Smooth muscle cell (in vitro differentiated cells): ENCODE measurements around the gene TRIM8. TPM values are rescaled to one million over a fixed set of nuclear protein-coding genes. Genes with fewer than 3 reads are reported as not detected.
A peak's percentile ranks its signal among the peaks of the same experiment; 100 is the strongest.

Experiments used
- DNase-seq: peaks from one replicate; lab custom pipeline; 2025; ENCODE audit not compliant: unreplicated experiment; lab: John Stamatoyannopoulos, UW
- H2AFZ ChIP-seq: fragments of 200-600 bp; sonication (generic); 2 replicates; pipeline ENCODE4 v1.6.0; 2016; ENCODE audit warnings: antibody characterized with exemption, low read depth, mild to moderate bottlenecking
- H3F3A ChIP-seq: fragments of 200-600 bp; sonication (generic); 2 replicates; pipeline ENCODE4 v1.6.0; 2017; ENCODE audit warnings: antibody characterized with exemption, low read depth
- H3K27ac ChIP-seq: fragments of 200-600 bp; sonication (generic); 2 replicates; pipeline ENCODE4 v1.5.1; 2016; ENCODE audit warnings: low read depth, mild to moderate bottlenecking
- H3K27me3 ChIP-seq: fragments of 200-600 bp; sonication (generic); 2 replicates; pipeline ENCODE4 v1.6.1; 2016; ENCODE audit warnings: low read depth, mild to moderate bottlenecking
- H3K36me3 ChIP-seq: fragments of 200-600 bp; sonication (generic); 2 replicates; pipeline ENCODE4 v1.5.1; 2016; ENCODE audit warnings: low read depth
- H3K4me1 ChIP-seq: fragments of 200-600 bp; sonication (generic); 2 replicates; pipeline ENCODE4 v1.5.1; 2016; ENCODE audit warnings: low read depth
- H3K4me2 ChIP-seq: fragments of 200-600 bp; sonication (generic); 2 replicates; pipeline ENCODE4 v1.6.0; 2016; ENCODE audit warnings: mild to moderate bottlenecking
- H3K4me3 ChIP-seq: fragments of 200-600 bp; sonication (generic); 2 replicates; pipeline ENCODE4 v1.5.1; 2016; ENCODE audit warnings: mild to moderate bottlenecking
- H3K79me2 ChIP-seq: fragments of 200-600 bp; sonication (generic); 2 replicates; pipeline ENCODE4 v1.6.0; 2016; ENCODE audit warnings: low read depth, mild to moderate bottlenecking
- H3K9ac ChIP-seq: fragments of 200-600 bp; sonication (generic); 2 replicates; pipeline ENCODE4 v1.6.0; 2016; ENCODE audit warnings: low read depth
- H3K9me3 ChIP-seq: fragments of 200-600 bp; sonication (generic); replicated peaks from 2 replicates; pipeline ENCODE4 v1.5.1; 2016; ENCODE audit warnings: low read depth
- H4K20me1 ChIP-seq: fragments of 200-600 bp; sonication (generic); 2 replicates; pipeline ENCODE4 v1.6.0; 2016; ENCODE audit warnings: low read depth
- WGBS: methylation state at CpG from one replicate; pipeline ENCODE4 v1.1.7; 2016; ENCODE audit warnings: low lambda C conversion rate; 5-methylcytosine and 5-hydroxymethylcytosine counted together
- polyA plus RNA-seq: library from polyadenylated mRNA; unstranded; fragments of >200 nt; fragmentation: Nextera tagmentation; extraction: Ambion mirVana; gene quantifications from 2 replicates; pipeline ENCODE4 v1.2.1, GENCODE V29; 2016
- total RNA-seq: library from RNA; depleted of rRNA; stranded (reverse); fragments of >200 nt; gene quantifications from 2 replicates; pipeline ENCODE4 v1.2.3, GENCODE V29; 2014
- TF ChIP-seq, protein P1 (sequence below): fragments of 200-600 bp; sonication (generic); IDR thresholded peaks from 2 replicates; pipeline ENCODE4 v1.5.1; 2017; ENCODE audit warnings: borderline replicate concordance, mild to moderate bottlenecking, antibody characterized with exemption; ENCODE audit not compliant: insufficient read depth, poor library complexity, severe bottlenecking

The TRIM8 gene
- total and polyA plus RNA-seq, 2 experiments from 2014 or later = 78.0 to 78.8 TPM

DNA sequence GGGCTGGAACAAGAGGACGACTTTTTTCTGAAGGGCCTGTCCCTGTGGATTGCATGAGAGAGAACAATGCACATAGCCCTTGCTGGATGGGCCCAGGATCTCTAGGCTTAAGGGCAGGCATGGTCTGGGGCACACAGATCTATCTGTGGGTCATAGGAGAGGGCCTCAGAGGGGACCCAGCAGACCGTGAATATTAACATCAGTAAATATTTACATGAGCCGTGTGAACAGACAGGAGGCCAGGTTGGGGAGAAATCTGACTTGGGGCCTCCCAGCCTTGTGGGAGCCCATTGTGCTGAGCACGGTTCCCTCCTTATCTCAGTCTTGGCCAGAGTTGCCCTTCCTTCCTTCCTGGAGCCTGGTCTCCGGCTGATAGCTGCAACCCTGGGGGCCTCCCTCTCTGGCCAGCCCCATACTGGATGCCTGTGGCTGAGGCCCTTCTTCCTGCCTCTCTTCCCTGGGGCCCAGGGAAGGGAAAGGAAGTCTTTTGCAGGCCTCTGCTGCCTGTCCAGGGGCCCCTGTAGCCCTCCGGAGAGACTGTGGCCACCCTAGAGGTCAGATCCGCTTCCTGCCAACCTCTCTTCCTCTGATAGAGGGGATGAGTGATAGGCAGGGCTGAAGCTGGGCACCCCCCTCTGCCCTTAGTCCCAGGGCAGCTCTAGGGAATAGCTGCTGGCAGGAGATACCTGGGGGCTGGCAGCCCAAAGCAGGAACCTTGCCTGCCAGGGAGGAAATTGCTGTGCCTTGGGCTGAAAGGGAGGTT is 44.5 kb upstream of the TRIM8 start:
- H3K4me2 ChIP-seq = peak overlapping the region; percentile 69
- H3K79me2 ChIP-seq = no peaks in the 10 kb centered on the region
- no peaks in the 10 kb centered on the region for H4K20me1 ChIP-seq
- peak overlapping the region; percentile 97 for H3K27ac ChIP-seq
- no peak overlapping the region for H3K9ac ChIP-seq
- H3K4me3 ChIP-seq = no peak overlapping the region
- TF ChIP-seq, protein P1, sequence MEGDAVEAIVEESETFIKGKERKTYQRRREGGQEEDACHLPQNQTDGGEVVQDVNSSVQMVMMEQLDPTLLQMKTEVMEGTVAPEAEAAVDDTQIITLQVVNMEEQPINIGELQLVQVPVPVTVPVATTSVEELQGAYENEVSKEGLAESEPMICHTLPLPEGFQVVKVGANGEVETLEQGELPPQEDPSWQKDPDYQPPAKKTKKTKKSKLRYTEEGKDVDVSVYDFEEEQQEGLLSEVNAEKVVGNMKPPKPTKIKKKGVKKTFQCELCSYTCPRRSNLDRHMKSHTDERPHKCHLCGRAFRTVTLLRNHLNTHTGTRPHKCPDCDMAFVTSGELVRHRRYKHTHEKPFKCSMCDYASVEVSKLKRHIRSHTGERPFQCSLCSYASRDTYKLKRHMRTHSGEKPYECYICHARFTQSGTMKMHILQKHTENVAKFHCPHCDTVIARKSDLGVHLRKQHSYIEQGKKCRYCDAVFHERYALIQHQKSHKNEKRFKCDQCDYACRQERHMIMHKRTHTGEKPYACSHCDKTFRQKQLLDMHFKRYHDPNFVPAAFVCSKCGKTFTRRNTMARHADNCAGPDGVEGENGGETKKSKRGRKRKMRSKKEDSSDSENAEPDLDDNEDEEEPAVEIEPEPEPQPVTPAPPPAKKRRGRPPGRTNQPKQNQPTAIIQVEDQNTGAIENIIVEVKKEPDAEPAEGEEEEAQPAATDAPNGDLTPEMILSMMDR = no peak
- no peaks in the 10 kb centered on the region for H3K36me3 ChIP-seq
- no peaks in the 10 kb centered on the region for H3K9me3 ChIP-seq
- peaks cover 18% of the 10 kb centered on the region for H3K4me1 ChIP-seq
- WGBS = 27% methylated on average over 7 of the region's 7 CpGs
- H3F3A ChIP-seq = peaks cover 55% of the 10 kb centered on the region
- H2AFZ ChIP-seq = no peak overlapping the region
- no peaks in the 10 kb centered on the region for H3K27me3 ChIP-seq
- no peak for DNase-seq

DNA sequence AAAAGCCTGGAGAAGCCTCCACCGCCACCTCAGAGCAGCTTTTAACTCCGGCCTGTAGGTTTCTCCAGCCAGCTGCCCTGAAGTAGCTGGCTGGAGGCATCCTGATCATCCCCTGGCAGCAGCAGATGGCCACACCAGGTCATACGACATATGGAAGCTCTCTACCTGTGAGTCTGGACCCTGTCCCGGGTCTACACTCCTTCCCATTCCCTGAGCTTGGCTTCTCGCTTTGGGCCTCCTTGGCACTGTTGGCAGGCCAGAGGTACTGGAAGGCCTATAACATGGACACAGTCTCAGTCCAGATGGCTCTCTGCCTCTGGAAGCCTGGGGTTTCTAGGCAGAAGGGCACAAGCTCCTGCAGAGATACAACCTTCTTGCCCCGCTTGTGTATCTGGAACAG is 43.5 kb upstream of the TRIM8 start:
- H4K20me1 ChIP-seq = no peaks in the 10 kb centered on the region
- no peak overlapping the region for H3K9ac ChIP-seq

DNA sequence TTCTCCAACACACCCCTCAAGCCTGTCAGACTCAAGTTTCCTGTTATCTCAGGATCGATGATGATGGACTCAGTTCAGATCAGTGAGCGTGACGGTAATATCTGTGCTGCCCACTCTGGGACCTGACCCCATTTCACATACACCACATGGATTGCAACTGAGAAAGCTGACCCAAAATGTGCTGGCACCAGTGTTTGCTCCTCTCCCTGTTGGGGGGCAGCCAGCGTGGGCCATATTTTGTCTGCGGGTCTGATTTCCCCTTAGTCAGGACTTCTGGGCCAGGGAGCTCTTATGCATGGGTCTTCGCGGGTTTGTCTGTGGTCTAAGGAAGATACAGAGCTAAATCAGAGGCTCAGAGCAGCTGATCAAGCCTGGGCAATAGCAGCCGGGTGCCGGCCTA is 42.6 kb upstream of the TRIM8 start:
- TF ChIP-seq, protein P1 = no peak
- H3K36me3 ChIP-seq = no peaks in the 10 kb centered on the region
- H3K4me2 ChIP-seq = peak overlapping the region; percentile 76
- no peak overlapping the region for H2AFZ ChIP-seq
- H3K4me1 ChIP-seq = peaks cover 18% of the 10 kb centered on the region
- no peak overlapping the region for H3K9ac ChIP-seq
- H3K4me3 ChIP-seq = no peak overlapping the region
- DNase-seq = no peak
- no peaks in the 10 kb centered on the region for H3K27me3 ChIP-seq
- H3K9me3 ChIP-seq = no peaks in the 10 kb centered on the region
- H3K79me2 ChIP-seq = no peaks in the 10 kb centered on the region
- 88% methylated on average over 9 of the region's 9 CpGs for whole genome bisulfite sequencing
- H3K27ac ChIP-seq = peak overlapping the region; percentile 97
- no peaks in the 10 kb centered on the region for H4K20me1 ChIP-seq
- peaks cover 49% of the 10 kb centered on the region for H3F3A ChIP-seq

More for the DNA sequence above, 43.5 kb upstream of the TRIM8 start:
- no peak overlapping the region for H2AFZ ChIP-seq
- no peak overlapping the region for H3K4me2 ChIP-seq
- H3K27ac ChIP-seq = peak overlapping the region; percentile 97
- DNase-seq = no peak
- H3K79me2 ChIP-seq = no peaks in the 10 kb centered on the region
- peaks cover 18% of the 10 kb centered on the region for H3K4me1 ChIP-seq
- no peaks in the 10 kb centered on the region for H3K36me3 ChIP-seq
- H3K27me3 ChIP-seq = no peaks in the 10 kb centered on the region
- WGBS = 92% methylated on average over 6 of the region's 6 CpGs
- no peak overlapping the region for H3K4me3 ChIP-seq
- no peaks in the 10 kb centered on the region for H3K9me3 ChIP-seq
- H3F3A ChIP-seq = peaks cover 54% of the 10 kb centered on the region
- TF ChIP-seq, protein P1 = no peak
